Activated naive CD8-positive, alpha-beta T cell treated with anti-CD3 and anti-CD28 coated beads, Interleukin-2, amount 10 ng/mL, durations not matched to agents 7 days and 5 days (primary cell): ENCODE data around the gene PTGER3. TPM values are rescaled to one million over a fixed set of nuclear protein-coding genes. Genes with fewer than 3 reads are reported as not detected.

ENCODE experiments used
- ATAC-seq: fragments of 150-1000 bp; cut with Tn5 transposase; one replicate; pipeline ENCODE4 v1.10.0; 2021; ENCODE audit warnings: low read depth, moderate library complexity
- POLR2A ChIA-PET: fragments of 350-600 bp; sonication (Branson Sonifier 250); formaldehyde crosslinking; loops from one replicate; lab custom pipeline; 2021; ENCODE audit warnings: antibody characterized with exemption; lab: Charles Lee
- DNase-seq: peaks from one replicate; pipeline ENCODE4 v3.0.0; 2021
- H3K27ac Mint-ChIP-seq: one replicate; pipeline ENCODE4 v1.8.0; 2022; ENCODE audit warnings: mild to moderate bottlenecking, mixed read lengths
- H3K27me3 Mint-ChIP-seq: one replicate; pipeline ENCODE4 v1.8.0; 2022; ENCODE audit warnings: mild to moderate bottlenecking, moderate library complexity, mixed read lengths
- H3K36me3 Mint-ChIP-seq: one replicate; pipeline ENCODE4 v1.8.0; 2021; ENCODE audit warnings: mild to moderate bottlenecking, mixed read lengths
- H3K4me1 Mint-ChIP-seq: one replicate; pipeline ENCODE4 v1.8.0; 2021; ENCODE audit warnings: mixed read lengths
- H3K4me3 Mint-ChIP-seq: one replicate; pipeline ENCODE4 v1.8.0; 2022; ENCODE audit warnings: mild to moderate bottlenecking, moderate library complexity, mixed read lengths
- H3K9me3 Mint-ChIP-seq: one replicate; pipeline ENCODE4 v1.8.0; 2021; ENCODE audit warnings: mixed read lengths
- total RNA-seq, 2 experiments: library from RNA; stranded (reverse); gene quantifications; one replicate each; pipeline ENCODE4 v1.2.3, GENCODE V29; 2021

Gene PTGER3
- total RNA-seq, 2 experiments from 2014 or later = 0.71 to 1.3 TPM

DNA sequence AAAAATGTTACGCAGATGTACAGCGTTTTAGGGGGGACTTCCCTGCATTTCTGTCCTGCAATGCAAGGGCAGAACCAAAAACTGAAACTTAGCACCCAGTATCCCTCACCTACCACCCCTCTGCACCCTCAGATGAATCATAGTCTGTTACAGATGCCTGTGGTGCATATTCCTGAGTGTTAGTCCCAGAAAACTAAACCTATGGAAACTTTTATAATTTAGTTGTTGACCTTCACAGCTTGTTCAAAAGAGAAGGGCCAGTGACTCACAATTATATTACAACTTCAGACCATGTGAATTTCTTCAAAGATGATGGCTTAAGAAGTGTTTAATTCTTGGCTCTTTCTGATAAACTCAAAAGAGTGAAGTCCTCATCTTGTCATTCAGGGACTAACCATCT, 5.8 kb downstream of the PTGER3 start:
- Mint-ChIP-seq H3K4me1 (peaks cover 5% of the 10 kb centered on the region), H3K36me3 (no peaks in the 10 kb centered on the region), H3K4me3 (no peak overlapping the region), H3K27me3 (peaks cover 60% of the 10 kb centered on the region), H3K9me3 (no peaks in the 10 kb centered on the region), H3K27ac (no peak overlapping the region)
- no peak for ATAC-seq
- POLR2A ChIA-PET = no interaction called here
- DNase-seq = no peak

DNA sequence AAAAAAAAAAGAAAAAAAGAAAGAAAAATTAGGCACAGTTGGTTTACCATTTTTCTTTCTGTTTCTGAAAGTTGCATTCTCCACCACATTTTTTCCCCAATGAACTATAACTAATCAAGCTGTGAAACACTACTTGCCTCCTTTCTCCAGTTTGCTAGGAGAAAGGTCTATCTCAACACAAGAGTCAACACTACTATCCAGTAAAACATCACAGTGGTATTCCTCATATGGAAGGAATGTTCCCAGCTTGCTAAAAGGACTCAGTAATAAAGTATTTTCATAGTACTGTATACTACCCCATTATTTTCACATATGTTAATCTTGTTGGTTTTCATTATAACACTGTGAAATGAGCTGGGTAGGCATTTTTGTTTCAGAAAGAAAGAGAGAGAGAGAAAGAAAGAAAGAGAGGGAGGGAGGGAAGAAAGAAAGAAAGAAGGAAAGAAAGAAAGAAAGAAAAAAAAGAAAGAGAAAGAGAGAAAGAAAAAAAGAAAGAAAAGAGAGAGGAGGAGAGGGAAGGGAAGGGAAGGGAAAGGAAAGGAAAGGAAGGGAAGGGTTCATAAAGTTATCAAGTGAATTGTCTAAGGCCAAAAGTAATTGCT, 7.9 kb downstream of the PTGER3 start:
- Mint-ChIP-seq H3K4me1 (peaks cover 2% of the 10 kb centered on the region), H3K27ac (no peak overlapping the region), H3K27me3 (peaks cover 50% of the 10 kb centered on the region), H3K9me3 (no peaks in the 10 kb centered on the region), H3K36me3 (no peaks in the 10 kb centered on the region), H3K4me3 (no peak overlapping the region)
- POLR2A ChIA-PET = no interaction called here
- ATAC-seq (no peak), DNase-seq (no peak)

DNA sequence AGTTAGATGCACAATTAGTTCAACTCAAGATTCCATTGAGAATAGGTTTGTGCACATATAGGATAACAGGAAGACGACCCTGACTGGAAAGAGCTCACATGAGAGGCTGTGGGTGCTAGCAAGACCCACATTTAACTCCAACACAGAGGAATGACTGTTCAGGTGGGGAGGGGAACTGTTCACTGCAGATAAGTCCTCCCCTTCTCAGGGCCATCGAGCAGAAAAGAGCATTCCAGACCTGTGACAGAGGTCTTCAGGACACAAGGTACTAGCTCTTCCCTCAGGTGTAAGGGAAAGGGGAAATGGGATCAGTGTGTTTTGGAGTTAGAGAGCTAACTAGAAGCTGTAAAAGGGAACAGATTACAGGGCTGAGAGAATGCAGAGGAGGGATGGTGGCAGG, 8.7 kb downstream of the PTGER3 start:
- no peak overlapping the region for H3K27ac Mint-ChIP-seq

DNA sequence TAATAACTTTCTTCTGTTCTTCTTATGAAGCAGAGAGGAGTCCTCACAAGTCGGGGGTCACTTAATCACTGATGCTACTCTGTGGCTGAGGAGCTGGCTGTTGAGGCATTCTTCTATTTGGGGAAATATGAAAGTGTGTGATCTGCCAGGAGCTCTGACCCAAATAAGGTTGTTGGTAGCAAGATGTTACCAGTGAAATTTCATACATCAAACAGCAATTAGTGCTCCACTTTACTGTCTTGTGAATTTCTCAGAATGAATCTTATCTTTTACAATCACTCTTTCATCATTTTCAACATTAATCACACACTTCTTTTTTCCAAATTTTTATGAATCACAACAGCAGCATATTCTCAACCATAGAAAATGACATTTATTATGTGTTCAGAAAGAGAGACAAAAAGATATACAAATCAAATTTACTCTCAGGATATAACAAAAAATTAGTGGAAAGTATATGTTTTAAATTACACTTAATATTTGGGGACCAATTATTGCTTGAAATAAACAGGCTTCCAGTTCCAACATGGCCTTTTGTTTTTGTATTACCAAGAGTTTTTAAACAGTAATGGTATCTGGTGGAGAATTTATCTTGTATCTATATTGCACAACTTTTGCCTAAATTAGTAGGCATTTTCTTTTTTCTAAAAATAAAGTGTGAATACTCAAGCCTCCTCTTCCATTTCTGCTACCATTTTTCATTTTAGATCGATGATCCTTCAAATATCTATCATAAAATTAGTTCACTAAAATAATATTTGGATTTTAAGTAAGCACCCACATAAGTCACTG, 9.6 kb downstream of the PTGER3 start:
- ATAC-seq = no peak
- no peaks in the 10 kb centered on the region for H3K36me3 Mint-ChIP-seq
- POLR2A ChIA-PET = no interaction called here
- no peak for DNase-seq
- H3K4me3 Mint-ChIP-seq = no peak overlapping the region
- H3K4me1 Mint-ChIP-seq = peaks cover 2% of the 10 kb centered on the region
- H3K27ac Mint-ChIP-seq = no peak overlapping the region
- H3K9me3 Mint-ChIP-seq = no peaks in the 10 kb centered on the region
- H3K27me3 Mint-ChIP-seq = peaks cover 43% of the 10 kb centered on the region

More for the DNA sequence above, 8.7 kb downstream of the PTGER3 start:
- H3K4me3 Mint-ChIP-seq = no peak overlapping the region
- H3K9me3 Mint-ChIP-seq = no peaks in the 10 kb centered on the region
- no peak for ATAC-seq
- no peaks in the 10 kb centered on the region for H3K36me3 Mint-ChIP-seq
- DNase-seq = no peak
- peaks cover 47% of the 10 kb centered on the region for H3K27me3 Mint-ChIP-seq
- H3K4me1 Mint-ChIP-seq = peaks cover 2% of the 10 kb centered on the region
- POLR2A ChIA-PET = no interaction called here

DNA sequence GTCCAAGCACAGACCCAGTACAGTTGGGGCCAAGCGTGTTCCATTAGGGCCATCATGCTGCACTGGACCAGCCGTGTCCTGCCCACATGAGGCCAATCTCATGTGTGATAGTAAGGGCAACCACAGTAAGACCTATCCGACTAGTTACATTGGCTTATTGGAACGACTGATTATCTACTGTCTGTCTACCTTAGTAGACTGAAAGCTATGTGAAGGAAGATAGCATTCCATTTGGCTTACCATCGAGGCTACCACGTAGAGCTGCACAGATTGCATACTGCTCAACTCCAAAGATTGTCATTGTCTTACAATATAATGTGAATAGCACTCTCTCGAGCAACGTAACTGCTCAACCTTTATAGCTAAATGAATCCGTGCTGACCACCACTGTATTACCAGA, 10.6 kb downstream of the PTGER3 start:
- Mint-ChIP-seq H3K36me3 (no peaks in the 10 kb centered on the region), H3K27me3 (peaks cover 36% of the 10 kb centered on the region), H3K27ac (no peak overlapping the region), H3K9me3 (no peaks in the 10 kb centered on the region), H3K4me1 (peaks cover 2% of the 10 kb centered on the region), H3K4me3 (no peak overlapping the region)
- POLR2A ChIA-PET = no interaction called here
- ATAC-seq = no peak
- no peak for DNase-seq

DNA sequence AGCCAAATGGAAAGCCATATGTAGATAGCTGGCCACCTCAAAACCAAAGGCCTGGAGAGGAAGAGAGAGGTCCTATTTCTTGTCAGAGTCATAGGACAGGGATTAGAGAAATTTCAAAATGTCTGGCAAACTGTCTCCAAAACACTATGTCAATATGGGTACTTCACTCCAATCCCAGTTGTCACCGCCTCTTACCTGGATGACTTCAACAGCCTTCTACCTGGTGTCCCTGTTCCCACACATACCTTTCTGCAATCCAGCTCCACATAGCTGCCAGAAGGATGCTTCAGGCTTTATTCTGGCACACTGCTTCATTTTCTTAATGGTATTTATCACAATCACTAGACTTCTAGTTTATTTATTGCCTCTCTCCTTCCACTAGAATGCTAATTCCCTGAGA, 14.5 kb downstream of the PTGER3 start:
- POLR2A ChIA-PET = no interaction called here
- ATAC-seq = no peak

DNA sequence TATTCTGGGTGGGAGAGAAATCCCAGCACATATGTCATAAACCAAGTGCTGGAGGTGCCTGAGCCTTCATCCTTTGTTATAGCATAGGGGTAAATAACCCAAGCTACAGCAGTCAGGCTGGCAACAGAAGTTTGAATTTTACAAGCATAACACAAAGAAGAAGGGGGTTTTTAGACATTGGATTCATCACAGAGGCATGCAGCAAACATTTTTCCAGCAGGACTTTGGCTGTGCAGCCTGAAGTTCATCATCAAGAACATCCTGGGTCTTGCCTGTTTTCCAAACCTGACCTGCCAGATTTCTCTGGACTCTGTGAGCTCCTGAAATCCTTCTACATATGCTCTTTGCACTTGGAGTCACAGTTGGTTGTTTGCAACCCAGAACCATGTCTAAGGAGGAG, 16.2 kb downstream of the PTGER3 start:
- H3K4me1 Mint-ChIP-seq = peaks cover 2% of the 10 kb centered on the region
- H3K4me3 Mint-ChIP-seq = no peak overlapping the region
- POLR2A ChIA-PET = no interaction called here
- no peak for DNase-seq
- peaks cover 22% of the 10 kb centered on the region for H3K27me3 Mint-ChIP-seq
- H3K27ac Mint-ChIP-seq = no peak overlapping the region
- ATAC-seq = no peak
- H3K36me3 Mint-ChIP-seq = no peaks in the 10 kb centered on the region
- no peaks in the 10 kb centered on the region for H3K9me3 Mint-ChIP-seq

More for the DNA sequence above, 14.5 kb downstream of the PTGER3 start:
- Mint-ChIP-seq H3K4me1 (peaks cover 2% of the 10 kb centered on the region), H3K36me3 (no peaks in the 10 kb centered on the region), H3K9me3 (no peaks in the 10 kb centered on the region), H3K27ac (no peak overlapping the region), H3K27me3 (peaks cover 20% of the 10 kb centered on the region), H3K4me3 (no peak overlapping the region)
- no peak for DNase-seq

DNA sequence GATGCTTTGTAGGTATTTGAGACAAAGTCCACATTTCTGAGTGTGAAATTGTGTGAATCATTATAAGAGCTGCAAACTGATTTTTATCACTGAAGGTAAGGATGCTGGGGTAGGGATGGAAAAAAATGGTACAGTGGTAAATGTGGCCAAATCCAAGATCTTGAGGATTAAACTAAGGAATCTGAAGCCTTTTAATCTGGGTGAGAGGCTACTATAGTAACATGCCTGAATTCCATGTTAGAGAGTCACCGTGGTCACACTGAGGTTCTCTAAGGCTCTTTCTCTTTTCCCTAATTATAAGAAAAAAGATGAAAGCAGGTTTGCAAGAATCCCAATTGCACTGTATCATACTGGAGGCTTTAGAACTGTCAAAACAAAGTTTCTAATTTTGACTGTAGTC, 17.6 kb downstream of the PTGER3 start:
- Mint-ChIP-seq H3K4me3 (no peak overlapping the region), H3K27me3 (peaks cover 13% of the 10 kb centered on the region), H3K9me3 (no peaks in the 10 kb centered on the region), H3K4me1 (no peaks in the 10 kb centered on the region), H3K36me3 (no peaks in the 10 kb centered on the region), H3K27ac (no peak overlapping the region)
- DNase-seq = no peak
- no peak for ATAC-seq
- POLR2A ChIA-PET = no interaction called here

DNA sequence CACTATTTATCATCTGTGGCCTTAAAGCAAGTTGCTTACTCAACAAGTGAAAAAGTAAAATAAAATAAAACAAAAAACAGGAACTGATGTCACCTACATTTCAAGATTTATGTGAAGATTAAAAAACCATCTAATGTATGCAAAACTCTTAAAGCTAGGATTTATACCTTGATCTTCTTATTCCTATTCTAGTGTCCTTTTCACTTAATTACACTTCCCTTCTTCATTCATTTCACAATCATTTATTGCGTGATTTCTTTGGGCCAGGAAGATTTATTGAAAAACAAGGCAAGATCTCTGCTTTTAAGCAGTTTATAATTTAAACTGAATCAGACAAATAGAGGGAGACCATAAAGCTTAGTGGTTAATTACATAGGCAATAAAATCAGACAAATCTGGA, 18.6 kb downstream of the PTGER3 start:
- H3K4me1 Mint-ChIP-seq = no peaks in the 10 kb centered on the region
- DNase-seq (no peak), ATAC-seq (no peak)
- H3K36me3 Mint-ChIP-seq = no peaks in the 10 kb centered on the region
- no peak overlapping the region for H3K4me3 Mint-ChIP-seq
- no peak overlapping the region for H3K27ac Mint-ChIP-seq
- POLR2A ChIA-PET = no interaction called here
- peaks cover 13% of the 10 kb centered on the region for H3K27me3 Mint-ChIP-seq
- H3K9me3 Mint-ChIP-seq = no peaks in the 10 kb centered on the region

DNA sequence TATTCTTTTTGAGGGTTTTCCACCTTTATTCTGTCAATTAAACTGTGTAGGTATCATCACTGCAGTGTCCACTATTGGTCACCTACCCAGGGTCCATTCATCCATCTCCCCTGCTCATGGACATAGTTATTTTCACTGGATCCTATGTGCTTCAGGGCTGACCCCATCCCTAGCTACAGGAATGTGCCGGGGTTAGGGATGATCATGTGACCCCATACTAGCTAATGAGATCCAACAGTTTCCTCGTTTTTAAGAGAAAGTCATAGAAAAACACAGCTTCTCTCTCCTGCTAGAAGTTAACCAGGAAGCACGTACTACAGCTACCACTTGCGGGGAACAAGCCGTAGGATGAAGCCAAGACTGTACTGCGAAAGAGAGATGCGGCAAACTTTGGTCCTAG, 19.6 kb downstream of the PTGER3 start:
- POLR2A ChIA-PET = no interaction called here

DNA sequence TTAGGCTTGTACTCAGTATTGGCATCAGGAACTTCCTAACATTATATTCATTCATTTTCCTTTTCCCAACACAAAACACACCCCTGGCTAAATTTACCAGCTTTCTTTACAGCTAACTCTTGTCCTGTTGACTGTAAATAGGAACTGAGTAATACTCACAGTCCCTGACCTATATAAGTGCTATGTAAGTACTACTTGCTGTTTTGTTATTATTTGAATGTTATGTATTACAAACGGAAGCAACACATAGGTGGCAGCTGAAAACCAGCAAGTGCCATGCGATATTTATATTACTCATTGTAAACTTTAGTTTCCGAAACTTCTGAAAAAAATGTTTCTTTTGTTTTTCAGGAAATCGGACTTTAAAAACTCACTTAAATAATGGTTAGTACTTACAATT, 21.5 kb downstream of the PTGER3 start:
- ATAC-seq (no peak), DNase-seq (no peak)
- Mint-ChIP-seq H3K4me1 (no peaks in the 10 kb centered on the region), H3K4me3 (no peak overlapping the region), H3K36me3 (no peaks in the 10 kb centered on the region), H3K27ac (no peak overlapping the region), H3K27me3 (peaks cover 12% of the 10 kb centered on the region), H3K9me3 (no peaks in the 10 kb centered on the region)
- POLR2A ChIA-PET = no interaction called here

More for the DNA sequence above, 19.6 kb downstream of the PTGER3 start:
- ATAC-seq (no peak), DNase-seq (no peak)
- Mint-ChIP-seq H3K36me3 (no peaks in the 10 kb centered on the region), H3K27me3 (peaks cover 11% of the 10 kb centered on the region), H3K4me3 (no peak overlapping the region), H3K9me3 (no peaks in the 10 kb centered on the region), H3K4me1 (no peaks in the 10 kb centered on the region), H3K27ac (no peak overlapping the region)

DNA sequence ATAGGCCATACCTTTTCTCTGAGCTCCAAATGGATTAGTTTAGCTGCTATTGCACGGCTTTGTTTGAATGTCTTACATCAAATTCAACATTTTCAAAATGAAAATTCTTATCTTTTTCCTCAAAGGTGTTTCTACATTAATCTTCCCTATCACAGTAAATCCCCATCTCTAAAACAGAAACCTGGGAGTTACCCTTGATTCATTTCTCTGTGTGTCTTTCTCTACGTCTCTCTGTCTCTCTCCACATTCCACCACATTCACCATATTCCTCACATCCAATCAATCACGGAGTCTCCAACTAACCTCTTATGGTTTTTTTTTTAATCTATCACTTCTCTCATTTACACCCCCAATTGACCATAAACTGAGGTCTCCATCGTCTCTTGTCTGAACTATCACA, 24.1 kb downstream of the PTGER3 start:
- POLR2A ChIA-PET = no interaction called here
- peaks cover 24% of the 10 kb centered on the region for H3K27me3 Mint-ChIP-seq
- H3K4me3 Mint-ChIP-seq = no peak overlapping the region
- ATAC-seq = no peak
- H3K27ac Mint-ChIP-seq = no peak overlapping the region
- no peaks in the 10 kb centered on the region for H3K4me1 Mint-ChIP-seq
- no peak for DNase-seq
- no peaks in the 10 kb centered on the region for H3K9me3 Mint-ChIP-seq
- no peaks in the 10 kb centered on the region for H3K36me3 Mint-ChIP-seq

DNA sequence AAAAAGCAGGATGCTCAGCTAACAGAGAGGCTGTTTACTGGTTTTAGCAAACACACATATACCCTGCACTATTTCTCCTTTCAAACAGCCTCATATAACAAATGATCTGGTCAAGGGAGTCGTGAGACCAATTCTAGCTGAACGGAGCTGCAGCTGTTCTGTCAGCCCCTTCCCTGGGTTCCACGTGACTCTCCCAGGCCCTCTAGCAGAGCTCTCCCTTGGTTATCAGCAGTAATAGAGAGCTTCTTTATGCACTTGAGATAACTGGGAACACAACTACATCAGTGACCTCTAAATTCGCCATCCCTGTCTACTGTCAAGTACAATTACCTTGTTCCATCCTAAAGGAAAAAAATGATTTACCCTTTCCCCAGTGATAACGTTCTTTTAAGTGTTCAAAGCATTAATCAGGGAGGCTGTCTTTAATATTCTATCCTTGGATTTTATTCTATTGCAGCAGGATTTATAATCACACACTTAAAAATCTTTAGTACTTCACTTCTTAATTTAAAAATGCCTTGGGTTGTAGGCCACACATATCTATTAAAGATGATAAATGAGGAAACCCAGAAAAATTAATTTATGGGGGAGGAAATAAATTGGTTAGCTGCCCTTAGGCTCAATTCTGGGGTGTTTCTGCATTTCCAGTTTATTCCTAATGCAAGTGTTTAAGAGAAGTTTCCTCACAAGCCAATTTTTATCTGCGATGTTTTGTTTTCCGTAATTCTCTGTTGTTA, 28.2 kb downstream of the PTGER3 start:
- Mint-ChIP-seq H3K9me3 (no peaks in the 10 kb centered on the region), H3K27ac (no peak overlapping the region), H3K4me3 (no peak overlapping the region), H3K27me3 (peaks cover 21% of the 10 kb centered on the region), H3K4me1 (peaks cover 1% of the 10 kb centered on the region), H3K36me3 (no peaks in the 10 kb centered on the region)
- ATAC-seq (no peak), DNase-seq (no peak)
- POLR2A ChIA-PET = no interaction called here

DNA sequence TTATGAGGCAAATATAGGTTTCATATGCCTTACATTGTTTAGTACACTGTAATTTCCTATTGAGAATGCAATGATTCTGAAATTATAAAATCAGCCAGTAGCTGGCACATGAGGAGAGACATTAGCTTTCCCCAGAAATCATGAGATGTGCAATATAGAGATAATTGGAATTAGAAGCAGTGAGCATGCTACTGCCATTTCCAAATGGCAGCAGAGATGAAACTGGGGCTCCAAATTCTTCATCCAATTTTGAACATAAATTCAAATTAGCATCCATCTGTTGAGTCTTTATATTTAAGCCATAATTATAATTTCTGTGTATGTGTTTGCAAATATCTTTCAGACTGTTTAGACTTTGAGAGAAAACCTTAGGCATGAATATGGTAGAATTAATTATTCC, 28.8 kb downstream of the PTGER3 start:
- DNase-seq (no peak), ATAC-seq (no peak)
- POLR2A ChIA-PET = no interaction called here
- Mint-ChIP-seq H3K4me1 (peaks cover 3% of the 10 kb centered on the region), H3K27me3 (peaks cover 21% of the 10 kb centered on the region), H3K27ac (no peak overlapping the region), H3K4me3 (no peak overlapping the region), H3K9me3 (no peaks in the 10 kb centered on the region), H3K36me3 (no peaks in the 10 kb centered on the region)
